Astrocyte of the spinal cord (primary cell): ENCODE results near the gene MARVELD3.
"Not testable (repeated sequence)": the region's sequence is repeated elsewhere in the genome, so short reads cannot be mapped to it uniquely, and the experiment has no call there.

Experiments
- DNase-seq: peaks from one replicate; pipeline ENCODE4 v3.0.0; 2011; ENCODE audit warnings: low read depth, low spot score
- H3K4me3 ChIP-seq: 2 replicates; pipeline ENCODE4 v1.5.1; 2011; ENCODE audit warnings: low read depth, mild to moderate bottlenecking, low read length, moderate library complexity
- CTCF ChIP-seq: IDR thresholded peaks from 2 replicates; pipeline ENCODE4 v1.5.1; 2012; ENCODE audit warnings: low read depth, mild to moderate bottlenecking, low read length, inconsistent platforms
- in situ Hi-C: cut with HindIII; loops from 2 replicates; pipeline ENCODE4 v1.10.0; 2017; ENCODE audit warnings: low sequenced_read_pairs

MARVELD3 gene

GRCh38 chr16:71591917-71592316, 34.1 kb upstream of the MARVELD3 start:
- DNase-seq, result no peak
- in situ Hi-C loops, result no loop called here
- no peak overlapping the region for H3K4me3 ChIP-seq
- TF ChIP-seq CTCF, result no peak

- no peak for DNase-seq
- no peak overlapping the region for H3K4me3 ChIP-seq
- in situ Hi-C loops, result no loop called here
- no peak for TF ChIP-seq CTCF
Observed at GRCh38 chr16:71593048-71593999, 32.7 kb upstream of the MARVELD3 start.

- no peak for DNase-seq
- no peak for TF ChIP-seq CTCF
- H3K4me3 ChIP-seq, result no peak overlapping the region
- in situ Hi-C loops, result no loop called here
Observed at GRCh38 chr16:71594000-71594646, 31.9 kb upstream of the MARVELD3 start.

- in situ Hi-C loops, H3K4me3 ChIP-seq, DNase-seq: not testable (repeated sequence)
Observed at GRCh38 chr16:71595340-71595826, 30.6 kb upstream of the MARVELD3 start.

- in situ Hi-C loops, DNase-seq, H3K4me3 ChIP-seq: not testable (repeated sequence)
Observed at GRCh38 chr16:71598426-71598825, 27.6 kb upstream of the MARVELD3 start.

GRCh38 chr16:71600822-71601221, 25.2 kb upstream of the MARVELD3 start:
- no peak overlapping the region for H3K4me3 ChIP-seq
- in situ Hi-C loops, result no loop called here
- no peak for DNase-seq
- TF ChIP-seq CTCF, result no peak

- in situ Hi-C loops, result no loop called here
- no peak for TF ChIP-seq CTCF
- no peak overlapping the region for H3K4me3 ChIP-seq
- DNase-seq, result no peak
Observed at GRCh38 chr16:71609066-71609465, 16.9 kb upstream of the MARVELD3 start.
